ENCODE data around the gene PARS2. TPM values are rescaled to one million over a fixed set of nuclear protein-coding genes. Genes with fewer than 3 reads are reported as not detected.

Gene PARS2
- polyA plus RNA-seq, 1 donor (not counting 4 experiments of a cell fraction or from before 2014, with no cell fraction given), result 3.0 TPM

DNA sequence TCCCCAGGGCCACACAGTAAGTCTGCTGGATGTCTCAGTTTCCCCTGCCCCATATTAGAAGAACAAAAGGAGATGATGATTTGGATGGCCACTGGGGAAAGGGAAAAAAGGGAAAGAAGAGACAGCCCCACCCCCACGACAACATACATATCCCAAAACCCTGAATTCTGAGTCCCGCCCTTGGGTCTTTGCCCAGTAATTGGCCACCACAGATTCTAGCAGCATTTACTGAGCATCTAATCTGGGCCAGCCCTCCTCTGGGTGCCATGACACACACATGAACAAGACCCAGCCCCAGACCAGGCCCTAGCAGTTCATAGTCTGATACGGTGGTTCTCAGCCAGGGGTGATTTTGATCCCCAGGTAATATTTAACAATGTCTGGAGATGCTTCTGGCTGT is 53.9 kb downstream of the PARS2 start:
- Histone ChIP-seq H3K36me3 (ENCODE audit: control insufficient read depth in 2 of 2, extremely low read depth in 1 of 2, insufficient read depth in 2 of 2, low read length in 2 of 2) (no peaks in the 10 kb centered on the region), H3K9me3 (ENCODE audit: control insufficient read depth, low read depth, low read length) (no peaks in the 10 kb centered on the region), H3K27me3 (ENCODE audit: control insufficient read depth, extremely low read depth, insufficient read depth, low read length) (no peaks in the 10 kb centered on the region), H3K4me1 (ENCODE audit: control insufficient read depth, extremely low read depth, insufficient read depth, low read length) (peaks cover 4% of the 10 kb centered on the region), H3K79me2 (ENCODE audit: control insufficient read depth, insufficient read depth, low read length) (no peaks in the 10 kb centered on the region), H3K9me1 (ENCODE audit: control insufficient read depth, extremely low read depth, insufficient read depth, low read length) (no peaks in the 10 kb centered on the region), H3K4me3 (ENCODE audit: control insufficient read depth in 2 of 3, extremely low read depth in 1 of 3, insufficient read depth in 2 of 3, low read depth in 1 of 3, low read length in 3 of 3) (no peak overlapping the region), H3K4me2 (ENCODE audit: control insufficient read depth, extremely low read depth, insufficient read depth, low read depth, low read length) (no peak overlapping the region), H4K20me1 (ENCODE audit: control insufficient read depth, extremely low read depth, insufficient read depth, low read length) (no peaks in the 10 kb centered on the region), H2AFZ (ENCODE audit: control insufficient read depth, low read length) (no peak overlapping the region), H3K9ac (ENCODE audit: control insufficient read depth, extremely low read depth, insufficient read depth, low read length) (no peak overlapping the region), H3K27ac (ENCODE audit: control insufficient read depth, insufficient read depth, low read length) (no peak overlapping the region)
- no peak for DNase-seq (ENCODE audit: low read depth, low spot score)
- TF ChIP-seq, protein P1, sequence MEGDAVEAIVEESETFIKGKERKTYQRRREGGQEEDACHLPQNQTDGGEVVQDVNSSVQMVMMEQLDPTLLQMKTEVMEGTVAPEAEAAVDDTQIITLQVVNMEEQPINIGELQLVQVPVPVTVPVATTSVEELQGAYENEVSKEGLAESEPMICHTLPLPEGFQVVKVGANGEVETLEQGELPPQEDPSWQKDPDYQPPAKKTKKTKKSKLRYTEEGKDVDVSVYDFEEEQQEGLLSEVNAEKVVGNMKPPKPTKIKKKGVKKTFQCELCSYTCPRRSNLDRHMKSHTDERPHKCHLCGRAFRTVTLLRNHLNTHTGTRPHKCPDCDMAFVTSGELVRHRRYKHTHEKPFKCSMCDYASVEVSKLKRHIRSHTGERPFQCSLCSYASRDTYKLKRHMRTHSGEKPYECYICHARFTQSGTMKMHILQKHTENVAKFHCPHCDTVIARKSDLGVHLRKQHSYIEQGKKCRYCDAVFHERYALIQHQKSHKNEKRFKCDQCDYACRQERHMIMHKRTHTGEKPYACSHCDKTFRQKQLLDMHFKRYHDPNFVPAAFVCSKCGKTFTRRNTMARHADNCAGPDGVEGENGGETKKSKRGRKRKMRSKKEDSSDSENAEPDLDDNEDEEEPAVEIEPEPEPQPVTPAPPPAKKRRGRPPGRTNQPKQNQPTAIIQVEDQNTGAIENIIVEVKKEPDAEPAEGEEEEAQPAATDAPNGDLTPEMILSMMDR (optimal IDR thresholded peaks at IDR 0.05 in 1 of 3, IDR thresholded peaks at IDR 0.05 in 1 of 3, conservative IDR thresholded peaks at IDR 0.05 in 1 of 3; ENCODE audit: extremely low read depth in 1 of 3, insufficient read depth in 2 of 3, low read length in 3 of 3), result no peak
- TF ChIP-seq EZH2 (IDR thresholded peaks at IDR 0.05; ENCODE audit: low read length), result no peak
- dilution Hi-C loops (cut with MboI; ENCODE audit: extremely low pct_ligation_motif_present, low sequenced_read_pairs), result no loop called here
- no peak for FAIRE-seq

DNA sequence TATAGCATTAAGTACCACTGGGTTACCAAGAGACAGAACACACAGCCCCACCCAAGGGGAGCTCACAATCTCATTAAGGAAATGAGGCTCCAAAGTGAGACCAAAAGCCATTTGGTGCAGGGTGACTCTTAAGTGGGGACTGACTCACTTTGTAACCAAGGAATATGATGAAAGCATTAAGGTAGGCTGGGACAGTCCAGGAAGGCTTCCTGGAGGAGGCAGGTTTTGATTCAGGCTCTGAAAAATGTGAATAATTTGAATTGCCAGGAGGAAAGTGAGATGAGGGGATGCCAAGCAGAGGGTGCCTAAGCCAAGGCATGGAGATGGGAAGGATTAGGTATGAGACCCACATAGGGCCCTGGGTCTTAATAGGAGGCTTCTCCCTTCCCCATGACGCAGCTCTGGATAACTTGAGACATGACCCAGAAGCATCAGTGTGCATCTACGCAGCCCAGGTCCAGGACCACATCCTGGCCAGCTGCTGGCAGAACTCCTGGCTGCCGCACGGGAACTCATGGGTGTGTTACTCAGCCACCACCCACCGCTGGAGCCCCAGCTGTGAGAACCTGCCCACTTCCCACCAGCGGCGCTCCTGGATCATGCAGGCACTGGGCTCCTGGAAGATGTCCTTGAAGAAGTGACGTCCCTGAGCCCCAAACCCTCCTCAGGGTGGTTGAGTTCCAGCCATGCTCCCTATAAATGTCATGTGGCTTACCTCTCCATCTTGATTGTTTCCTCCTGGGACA is 54.6 kb downstream of the PARS2 start:
- Histone ChIP-seq H3K9me3 (ENCODE audit: control insufficient read depth, low read depth, low read length) (no peaks in the 10 kb centered on the region), H2AFZ (ENCODE audit: control insufficient read depth, low read length) (no peak overlapping the region), H3K36me3 (ENCODE audit: control insufficient read depth in 2 of 2, extremely low read depth in 1 of 2, insufficient read depth in 2 of 2, low read length in 2 of 2) (no peaks in the 10 kb centered on the region), H3K9me1 (ENCODE audit: control insufficient read depth, extremely low read depth, insufficient read depth, low read length) (no peaks in the 10 kb centered on the region), H3K4me1 (ENCODE audit: control insufficient read depth, extremely low read depth, insufficient read depth, low read length) (no peaks in the 10 kb centered on the region), H3K4me2 (ENCODE audit: control insufficient read depth, extremely low read depth, insufficient read depth, low read depth, low read length) (no peak overlapping the region), H3K4me3 (ENCODE audit: control insufficient read depth in 2 of 3, extremely low read depth in 1 of 3, insufficient read depth in 2 of 3, low read depth in 1 of 3, low read length in 3 of 3) (no peak overlapping the region), H3K27ac (ENCODE audit: control insufficient read depth, insufficient read depth, low read length) (no peak overlapping the region), H3K9ac (ENCODE audit: control insufficient read depth, extremely low read depth, insufficient read depth, low read length) (no peak overlapping the region), H3K79me2 (ENCODE audit: control insufficient read depth, insufficient read depth, low read length) (no peaks in the 10 kb centered on the region), H4K20me1 (ENCODE audit: control insufficient read depth, extremely low read depth, insufficient read depth, low read length) (no peaks in the 10 kb centered on the region), H3K27me3 (ENCODE audit: control insufficient read depth, extremely low read depth, insufficient read depth, low read length) (no peaks in the 10 kb centered on the region)
- FAIRE-seq, result no peak
- dilution Hi-C loops (cut with MboI; ENCODE audit: extremely low pct_ligation_motif_present, low sequenced_read_pairs), result no loop called here
- TF ChIP-seq, protein P1 (optimal IDR thresholded peaks at IDR 0.05 in 1 of 3, IDR thresholded peaks at IDR 0.05 in 1 of 3, conservative IDR thresholded peaks at IDR 0.05 in 1 of 3; ENCODE audit: extremely low read depth in 1 of 3, insufficient read depth in 2 of 3, low read length in 3 of 3), result no peak
- no peak for DNase-seq (ENCODE audit: low read depth, low spot score)
